K562 (cell line): ENCODE measurements around the gene MAP2. TPM values are rescaled to one million over a fixed set of nuclear protein-coding genes. Genes with fewer than 3 reads are reported as not detected.

Source experiments
- ATAC-seq: fragments of 200-7000 bp; cut with Tn5 transposase; 3 replicates; pipeline ENCODE4 v1.9.1; 2020; ENCODE audit warnings: moderate library complexity
- BruUV-seq: library from RNA; stranded (reverse); fragments of 400-500 nt; replicated peaks from 2 replicates; lab custom pipeline; 2021; lab: Mats Ljungman, UMichigan
- CTCF ChIA-PET: fragments of 300-600 bp; formaldehyde crosslinking; extraction: SDS; loops from one replicate; lab custom pipeline; 2021; ENCODE audit warnings: low intra/inter-chr PET ratio; lab: Yijun Ruan, JAX
- POLR2A ChIA-PET: fragments of 300-600, 350-650 bp; sonication (Branson Sonifier 250); formaldehyde crosslinking; extraction: SDS; loops from one replicate; lab custom pipeline; 2021; ENCODE audit warnings: antibody characterized with exemption, inconsistent platforms; lab: Yijun Ruan, JAX
- DNase-seq, 4 experiments: peaks; one replicate each; pipeline versions ENCODE4 v3.0.0 to v3.0.0-alpha.2; 2011 to 2018; ENCODE audit warnings: low spot score in 3 of 4, mixed read lengths in 3 of 4; ENCODE audit errors: extremely low read depth in 1 of 4
- FAIRE-seq: peaks from 2 replicates; lab custom pipeline; 2011; peaks lifted over from hg19 to GRCh38; lab: Jason Lieb, UNC
- H2AFZ ChIP-seq: 2 replicates; pipeline ENCODE4 v1.6.0; 2011; ENCODE audit warnings: low read depth, low read length, control low read depth, inconsistent platforms
- H3K27ac ChIP-seq: fragments of 200-600 bp; 3 replicates; pipeline ENCODE4 v1.8.0; 2011; ENCODE audit warnings: low read depth, mild to moderate bottlenecking, control low read depth, inconsistent platforms, low read length, moderate library complexity, mixed read lengths; ENCODE audit errors: extremely low read depth
- H3K27me3 ChIP-seq, 2 experiments: fragments of 300-600 bp in 1 of 2; 2 replicates in 1 of 2; 3 replicates in 1 of 2; pipeline versions ENCODE4 v1.6.0 to v1.8.0; 2011; ENCODE audit warnings: inconsistent platforms in 2 of 2, low read length in 2 of 2, mild to moderate bottlenecking in 1 of 2, mixed read lengths in 1 of 2, moderate library complexity in 1 of 2; ENCODE audit not compliant: control insufficient read depth in 2 of 2, insufficient read depth in 2 of 2
- H3K36me3 ChIP-seq: fragments of 300-600 bp; 3 replicates; pipeline ENCODE4 v1.8.0; 2011; ENCODE audit warnings: mild to moderate bottlenecking, low read length, inconsistent platforms; ENCODE audit not compliant: control insufficient read depth, insufficient read depth
- H3K4me1 ChIP-seq, 2 experiments: fragments of 200-600 bp in 1 of 2; replicated peaks in 1 of 2; 2 replicates in 1 of 2; 3 replicates in 1 of 2; pipeline versions ENCODE4 v1.5.1 to v1.8.0; 2011; ENCODE audit warnings: inconsistent platforms in 2 of 2, low read length in 2 of 2, mild to moderate bottlenecking in 1 of 2, mixed read lengths in 1 of 2, moderate library complexity in 1 of 2; ENCODE audit not compliant: control insufficient read depth in 2 of 2, insufficient read depth in 2 of 2
- H3K4me2 ChIP-seq: 2 replicates; pipeline ENCODE4 v1.6.1; 2011; ENCODE audit warnings: low read length, control low read depth, inconsistent platforms, mixed read lengths; ENCODE audit not compliant: insufficient read depth
- H3K4me3 ChIP-seq: fragments of 200-600 bp; sonication (generic), shearing (Covaris generic); 2 replicates; pipeline ENCODE4 v1.5.1; 2016; ENCODE audit warnings: control low read depth, inconsistent platforms
- H3K79me2 ChIP-seq: fragments of 200-600 bp; 3 replicates; pipeline ENCODE4 v1.8.0; 2011; ENCODE audit warnings: low read length, inconsistent platforms; ENCODE audit not compliant: control insufficient read depth, insufficient read depth
- H3K9ac ChIP-seq, 2 experiments: 2 replicates each; pipeline versions ENCODE4 v1.6.0 to v1.6.1; 2011; ENCODE audit warnings: low read depth in 2 of 2, low read length in 2 of 2, control low read depth in 1 of 2, inconsistent platforms in 1 of 2, mild to moderate bottlenecking in 1 of 2, mixed read lengths in 1 of 2; ENCODE audit not compliant: insufficient read depth in 1 of 2
- H3K9me1 ChIP-seq: one replicate; pipeline ENCODE4 v1.6.0; 2011; ENCODE audit warnings: inconsistent platforms, mild to moderate bottlenecking, low read length, moderate library complexity; ENCODE audit not compliant: control insufficient read depth, insufficient read depth
- H3K9me3 ChIP-seq: replicated peaks from 2 replicates; pipeline ENCODE4 v1.5.1; 2011; ENCODE audit warnings: low read depth, low read length, inconsistent platforms; ENCODE audit not compliant: control insufficient read depth, insufficient read depth
- H4K20me1 ChIP-seq: replicated peaks from 2 replicates; pipeline ENCODE4 v1.6.1; 2011; ENCODE audit warnings: low read length, inconsistent platforms, mixed read lengths; ENCODE audit not compliant: control insufficient read depth, insufficient read depth
- GTF2E2 ChIP-seq: fragments of 200-800 bp; sonication (Bioruptor generic); IDR thresholded peaks from 2 replicates; pipeline ENCODE4 v1.6.1; 2016; ENCODE audit warnings: missing genetic modification characterization, missing compliant biosample characterization
- HBP1 ChIP-seq: fragments of 450-650 bp; formaldehyde crosslinking; IDR thresholded peaks from 2 replicates; pipeline ENCODE4 v1.4.0; 2022; ENCODE audit warnings: missing genetic modification characterization
- HDAC2 ChIP-seq: fragments of 450-650 bp; IDR thresholded peaks from 2 replicates; pipeline ENCODE4 v1.6.1; 2016; ENCODE audit warnings: mild to moderate bottlenecking
- MYNN ChIP-seq, 2 experiments: sonication (generic); formaldehyde crosslinking in 1 of 2; IDR thresholded peaks; 2 replicates each; pipeline versions ENCODE4 v1.5.0 to v1.6.1; 2016 to 2020; ENCODE audit warnings: antibody characterized with exemption in 1 of 2, missing genetic modification reagents in 1 of 2
- NONO ChIP-seq, 2 experiments: fragments of 200-400 bp in 1 of 2; fragments of 450-650 bp in 1 of 2; formaldehyde crosslinking in 1 of 2; IDR thresholded peaks; 2 replicates each; pipeline ENCODE4 v1.6.1; 2017; ENCODE audit warnings: low read depth in 2 of 2, mild to moderate bottlenecking in 2 of 2, moderate library complexity in 2 of 2, low read length in 1 of 2
- NR1H2 ChIP-seq: sonication (generic); formaldehyde crosslinking; IDR thresholded peaks from 2 replicates; pipeline ENCODE4 v1.4.0; 2020; ENCODE audit warnings: mild to moderate bottlenecking, missing genetic modification reagents
- WGBS: fragments of 100-300 bp; shearing (Covaris generic); methylation state at CpG from one replicate; pipeline ENCODE4 v1.1.6; 2016; ENCODE audit warnings: low coverage, mixed read lengths; ENCODE audit not compliant: insufficient coverage; ENCODE audit errors: missing lambda C conversion rate; 5-methylcytosine and 5-hydroxymethylcytosine counted together
- in situ Hi-C: fragments of 300-500 bp; cut with MboI; formaldehyde crosslinking; loops from 4 replicates; pipeline ENCODE4 v1.15.0; 2018; ENCODE audit warnings: inconsistent platforms, mixed read lengths
- intact Hi-C: fragments of 100-400 bp; cut with micrococcal nuclease; formaldehyde crosslinking; loops from 2 replicates; pipeline ENCODE4 v1.14.2; 2022
- polyA plus RNA-seq, 8 experiments: library from polyadenylated mRNA; depleted of rRNA in 4 of 8; stranded (reverse) in 5 of 8; unstranded in 3 of 8; fragments of >200 nt; fragmentation: Nextera tagmentation in 2 of 8; fragmentation: Illumina TruSeq in 1 of 8; extraction: Ambion mirVana in 2 of 8; extraction: Trizol in 1 of 8; gene quantifications; 2 replicates each; pipeline versions ENCODE4 v1.2.1 to v1.2.3, GENCODE V29; 2011 to 2014; ENCODE audit warnings: inconsistent platforms in 1 of 8, missing spikeins in 1 of 8
- total RNA-seq, 7 experiments: library from RNA; depleted of rRNA in 6 of 7; stranded (reverse); fragments of >200 nt in 6 of 7; fragmentation: Illumina TruSeq in 2 of 7; extraction: Trizol in 2 of 7; gene quantifications; 2 replicates each; pipeline versions ENCODE4 v1.2.1 to v1.2.3, GENCODE V29; 2011 to 2021; ENCODE audit warnings: low replicate concordance in 1 of 7

MAP2 gene
- total and polyA plus RNA-seq, 9 of the 15 experiments (the other 6 are each of a cell fraction or from before 2014, with no cell fraction given) = 0.13 TPM; not detected in 8

- Histone ChIP-seq H3K27me3 (no peaks in the 10 kb centered on the region), H4K20me1 (no peaks in the 10 kb centered on the region), H3K4me1 (no peaks in the 10 kb centered on the region), H3K9me3 (no peaks in the 10 kb centered on the region), H3K9ac (no peak overlapping the region)
- CTCF ChIA-PET = no interaction called here
- no peak for TF ChIP-seq HBP1 (CRISPR knock-in tag)
- no peak for TF ChIP-seq GTF2E2 (tag)
- TF ChIP-seq NR1H2 = no peak
- no peak for TF ChIP-seq NONO (IDR thresholded peaks at IDR 0.05; ENCODE audit: low read depth in 2 of 2, low read length in 1 of 2)
- TF ChIP-seq HDAC2 = no peak
- TF ChIP-seq, all 486 proteins: peak for 0
- Histone ChIP-seq H3K4me2 (no peak overlapping the region), H3K9me1 (no peaks in the 10 kb centered on the region), H3K79me2 (no peaks in the 10 kb centered on the region), H3K27ac (no peak overlapping the region), H3K4me3 (no peak overlapping the region), H3K36me3 (no peaks in the 10 kb centered on the region), H2AFZ (no peak overlapping the region)
- DNase-seq (no peak), FAIRE-seq (no peak), ATAC-seq (no peak)
- intact Hi-C loops = no loop called here
- no TSS peak for BruUV-seq
- in situ Hi-C loops = no loop called here
- POLR2A ChIA-PET = no interaction called here
- WGBS = 0% methylated on average over 1 of the region's 1 CpG
These were observed 102.7 kb downstream of the MAP2 start for GRCh38 chr2:209526561-209526960.

- BruUV-seq = no TSS peak
- POLR2A ChIA-PET = no interaction called here
- no peaks in the 10 kb centered on the region for H3K36me3 ChIP-seq
These were observed 105.7 kb downstream of the MAP2 start for GRCh38 chr2:209529579-209529978.

More at GRCh38 chr2:209529579-209529978, 105.7 kb downstream of the MAP2 start:
- Histone ChIP-seq H3K27me3 (no peaks in the 10 kb centered on the region), H3K9me1 (no peaks in the 10 kb centered on the region), H3K79me2 (no peaks in the 10 kb centered on the region), H3K27ac (no peak overlapping the region), H3K4me2 (no peak overlapping the region), H3K4me1 (no peaks in the 10 kb centered on the region), H3K9ac (no peak overlapping the region), H3K9me3 (no peaks in the 10 kb centered on the region), H2AFZ (no peak overlapping the region), H3K4me3 (no peak overlapping the region), H4K20me1 (no peaks in the 10 kb centered on the region)
- in situ Hi-C loops (no loop called here), intact Hi-C loops (no loop called here)
- DNase-seq (no peak), FAIRE-seq (no peak), ATAC-seq (no peak)
- CTCF ChIA-PET = no interaction called here
- no CpG with 5 or more reads among the region's 3 CpGs for WGBS
- no peak for TF ChIP-seq MYNN (IDR thresholded peaks at IDR 0.05)
- TF ChIP-seq MYNN (CRISPR knock-in tag; IDR thresholded peaks at IDR 0.05) = no peak
